Measurements from ENCODE around the gene XPNPEP3.

The XPNPEP3 gene

DNA sequence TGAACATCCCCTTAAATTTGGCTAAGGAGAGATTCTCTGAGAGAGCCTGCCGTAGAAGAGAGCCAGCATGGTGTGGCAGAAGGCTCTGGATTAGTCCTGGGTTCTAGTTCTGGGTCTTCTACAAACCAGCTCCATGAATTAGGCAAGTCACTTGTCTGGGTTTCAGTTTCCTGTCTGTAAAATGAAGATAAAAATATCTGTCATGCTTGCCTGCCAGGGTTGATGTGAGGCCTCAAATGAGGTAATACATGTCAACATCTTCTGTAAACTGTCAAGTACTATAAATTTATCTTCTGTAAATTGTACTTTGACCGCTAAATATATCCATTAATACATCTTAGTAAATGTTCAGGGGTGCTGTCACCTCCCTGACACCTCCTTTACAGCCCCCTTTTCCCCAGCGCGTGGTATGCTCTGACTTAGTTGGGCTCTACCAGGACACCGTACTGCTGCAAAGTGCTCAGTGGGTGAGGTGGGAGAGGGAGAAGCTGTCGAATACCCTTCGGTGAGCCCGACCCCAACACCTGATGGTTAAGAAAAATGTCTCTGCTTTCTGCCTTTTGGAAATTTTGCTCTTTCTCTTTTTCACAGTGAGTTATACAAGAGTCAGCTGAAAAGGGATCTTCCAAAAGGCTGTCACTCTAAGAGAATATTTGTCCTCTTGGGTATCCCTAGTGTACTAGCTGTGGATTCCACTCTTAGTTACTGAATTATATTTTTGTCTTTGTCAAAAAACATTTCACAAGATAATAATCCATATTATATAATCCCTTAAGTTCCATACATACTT is 109.2 kb downstream of the XPNPEP3 start:
- DNase-seq (ENCODE audit: extremely low read depth, low read depth) = no peak
- TF ChIP-seq, protein P1, sequence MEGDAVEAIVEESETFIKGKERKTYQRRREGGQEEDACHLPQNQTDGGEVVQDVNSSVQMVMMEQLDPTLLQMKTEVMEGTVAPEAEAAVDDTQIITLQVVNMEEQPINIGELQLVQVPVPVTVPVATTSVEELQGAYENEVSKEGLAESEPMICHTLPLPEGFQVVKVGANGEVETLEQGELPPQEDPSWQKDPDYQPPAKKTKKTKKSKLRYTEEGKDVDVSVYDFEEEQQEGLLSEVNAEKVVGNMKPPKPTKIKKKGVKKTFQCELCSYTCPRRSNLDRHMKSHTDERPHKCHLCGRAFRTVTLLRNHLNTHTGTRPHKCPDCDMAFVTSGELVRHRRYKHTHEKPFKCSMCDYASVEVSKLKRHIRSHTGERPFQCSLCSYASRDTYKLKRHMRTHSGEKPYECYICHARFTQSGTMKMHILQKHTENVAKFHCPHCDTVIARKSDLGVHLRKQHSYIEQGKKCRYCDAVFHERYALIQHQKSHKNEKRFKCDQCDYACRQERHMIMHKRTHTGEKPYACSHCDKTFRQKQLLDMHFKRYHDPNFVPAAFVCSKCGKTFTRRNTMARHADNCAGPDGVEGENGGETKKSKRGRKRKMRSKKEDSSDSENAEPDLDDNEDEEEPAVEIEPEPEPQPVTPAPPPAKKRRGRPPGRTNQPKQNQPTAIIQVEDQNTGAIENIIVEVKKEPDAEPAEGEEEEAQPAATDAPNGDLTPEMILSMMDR (IDR thresholded peaks at IDR 0.05; ENCODE audit: low read depth, low read length) = no peak

DNA sequence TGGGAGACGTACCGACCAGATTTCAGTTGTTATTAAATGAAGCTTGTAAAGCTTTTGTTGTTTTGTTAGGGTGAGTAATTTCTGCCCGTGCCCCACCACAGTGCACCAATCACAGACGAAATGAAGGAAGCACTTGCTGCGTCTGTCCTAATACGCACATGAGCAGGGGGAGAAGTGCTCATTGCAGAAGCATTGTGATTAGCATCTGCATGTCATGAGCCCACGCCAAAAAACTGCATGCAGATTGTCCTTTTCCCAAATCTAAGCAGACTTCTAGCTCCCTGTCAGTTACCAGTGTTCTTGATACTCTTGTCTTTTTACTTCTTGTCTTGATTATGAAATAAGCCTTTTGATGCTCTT is 109.8 kb downstream of the XPNPEP3 start:
- DNase-seq (ENCODE audit: extremely low read depth, low read depth) = no peak

DNA sequence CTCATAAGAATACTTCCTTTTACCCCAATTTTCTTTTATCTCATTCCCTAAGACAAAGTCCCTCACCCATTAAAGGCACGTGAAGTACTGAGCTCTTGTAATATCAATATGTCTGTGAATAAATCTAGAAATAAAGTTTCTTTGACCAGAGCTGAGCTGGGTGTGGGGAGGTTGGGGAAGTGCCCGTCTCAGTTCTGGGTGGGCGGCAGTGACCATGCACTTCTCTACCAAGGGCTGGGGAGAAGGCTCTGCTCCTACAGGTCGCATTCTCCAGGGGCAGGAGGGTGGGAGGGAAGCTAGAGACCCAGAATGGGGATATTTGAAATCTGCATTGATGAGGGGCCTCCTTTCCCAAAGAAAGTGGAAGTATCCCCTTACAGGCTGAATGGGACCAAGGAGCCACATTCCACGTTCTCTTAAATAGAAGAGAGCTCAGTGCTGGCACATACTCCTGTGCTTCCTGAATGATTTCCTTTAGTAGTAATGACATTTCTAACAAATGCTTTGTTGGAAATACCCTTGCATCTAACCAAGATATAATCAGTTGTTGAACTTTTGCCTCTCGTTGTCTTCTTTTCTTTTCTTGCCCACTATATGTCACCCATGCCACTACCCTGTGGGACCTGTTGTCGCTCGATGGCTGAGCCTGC is 110.3 kb downstream of the XPNPEP3 start:
- DNase-seq (ENCODE audit: extremely low read depth, low read depth) = no peak

More for the DNA sequence above, 109.8 kb downstream of the XPNPEP3 start:
- TF ChIP-seq, protein P1 (IDR thresholded peaks at IDR 0.05; ENCODE audit: low read depth, low read length) = no peak

DNA sequence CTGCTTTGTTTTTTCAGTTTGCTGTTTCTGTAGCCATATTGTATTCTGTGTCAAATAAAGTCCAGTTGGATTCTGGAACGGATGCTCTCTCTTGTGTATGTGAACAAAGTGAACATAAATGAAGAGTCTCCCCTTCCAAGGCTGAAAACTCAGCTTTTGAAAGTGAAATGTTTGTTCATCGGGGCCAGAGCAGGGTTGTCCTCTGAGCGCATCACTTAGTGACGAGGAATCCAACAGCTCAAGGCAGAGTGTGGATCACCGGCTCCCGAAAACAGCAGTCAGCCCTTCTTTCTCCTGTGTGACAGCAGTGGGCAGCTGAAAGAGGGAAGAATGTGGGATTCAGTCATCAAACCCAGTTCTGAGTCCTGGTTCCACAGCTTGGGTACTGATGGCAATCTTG is 115.6 kb downstream of the XPNPEP3 start:
- TF ChIP-seq, protein P1 (IDR thresholded peaks at IDR 0.05; ENCODE audit: low read depth, low read length) = no peak
- DNase-seq (ENCODE audit: extremely low read depth, low read depth) = no peak

More for the DNA sequence above, 110.3 kb downstream of the XPNPEP3 start:
- TF ChIP-seq, protein P1 (IDR thresholded peaks at IDR 0.05; ENCODE audit: low read depth, low read length) = no peak

DNA sequence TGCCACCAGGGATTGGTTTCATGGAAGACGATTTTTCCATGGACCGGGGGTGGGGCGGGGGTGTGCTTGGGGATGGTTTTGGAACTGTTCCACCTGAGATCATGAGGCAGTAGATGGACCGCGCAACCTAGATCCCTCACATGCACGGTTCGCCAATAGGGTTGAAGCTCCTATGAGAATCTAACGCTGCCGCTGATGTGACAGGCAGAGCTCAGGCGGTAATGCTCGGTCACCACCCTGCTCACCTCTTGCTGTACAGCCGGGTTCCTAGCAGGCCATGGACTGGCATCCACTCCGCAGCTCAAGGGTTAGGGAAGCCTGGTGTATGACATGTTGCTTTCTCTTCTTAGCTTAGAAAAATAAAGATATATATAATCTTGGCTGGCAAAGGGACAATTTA is 116.2 kb downstream of the XPNPEP3 start:
- TF ChIP-seq, protein P1 (IDR thresholded peaks at IDR 0.05; ENCODE audit: low read depth, low read length) = no peak
- DNase-seq (ENCODE audit: extremely low read depth, low read depth) = no peak

DNA sequence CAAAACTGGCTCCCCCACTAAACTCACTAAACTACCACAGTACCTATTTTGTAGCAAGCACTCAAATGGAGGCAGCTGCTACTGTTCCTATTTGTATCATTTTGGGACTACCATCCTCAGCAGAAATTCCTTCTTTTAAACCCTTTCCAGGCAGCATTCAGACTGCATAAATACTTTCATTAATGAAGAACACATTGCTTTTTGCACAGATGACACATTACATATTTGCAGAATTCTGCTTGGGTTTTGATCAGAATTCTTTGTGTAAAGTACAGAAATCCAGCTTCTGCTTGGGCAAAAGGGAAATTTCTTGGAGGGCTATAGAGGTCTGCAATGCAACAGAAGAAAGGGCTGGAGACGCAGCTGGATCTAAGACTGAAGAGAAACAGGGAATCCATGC is 118.4 kb downstream of the XPNPEP3 start:
- TF ChIP-seq, protein P1 (IDR thresholded peaks at IDR 0.05; ENCODE audit: low read depth, low read length) = no peak
- DNase-seq (ENCODE audit: extremely low read depth, low read depth) = peak; percentile 16

Data from AG09319 (cell line).